ENCODE results near the gene CD200. TPM values are rescaled to one million over a fixed set of nuclear protein-coding genes. Genes with fewer than 3 reads are reported as not detected.

The CD200 gene
- total and polyA plus RNA-seq, 2 of the 4 experiments (the other 2 are of a cell fraction): 1.1 to 1.7 TPM

- no peak overlapping the region for H2BK120ac ChIP-seq (ENCODE audit: low read depth, low read length)
- no CpG with 5 or more reads among the region's 2 CpGs for WGBS, 2 experiments (ENCODE audit: extremely low coverage in 2 of 2, insufficient read length in 1 of 2)
- H3K4me3 ChIP-seq (ENCODE audit: insufficient read depth, low read depth, low read length): no peak overlapping the region
- no peak for TF ChIP-seq POLR2A (IDR thresholded peaks at IDR 0.05; ENCODE audit: low read depth, low read length)
- TF ChIP-seq BHLHE40 (IDR thresholded peaks at IDR 0.05; ENCODE audit: low read depth, low read length): no peak
- no peak for TF ChIP-seq NFE2L2 (IDR thresholded peaks at IDR 0.05; ENCODE audit: low read depth, low read length)
- no peak for TF ChIP-seq FOS (IDR thresholded peaks at IDR 0.05; ENCODE audit: low read depth, low read length)
- TF ChIP-seq CHD1 (IDR thresholded peaks at IDR 0.05; ENCODE audit: low read depth, low read length): no peak
- TF ChIP-seq MAFK (IDR thresholded peaks at IDR 0.05; ENCODE audit: low read depth, low read length): no peak
- TF ChIP-seq CEBPB (IDR thresholded peaks at IDR 0.05; ENCODE audit: low read depth, low read length): no peak
- TF ChIP-seq USF2 (IDR thresholded peaks at IDR 0.05; ENCODE audit: low read depth, low read length): no peak
- TF ChIP-seq RFX5 (IDR thresholded peaks at IDR 0.05; ENCODE audit: low read depth, low read length): no peak
- TF ChIP-seq RAD21 (IDR thresholded peaks at IDR 0.05; ENCODE audit: low read length): no peak
- TF ChIP-seq ELK1 (IDR thresholded peaks at IDR 0.05; ENCODE audit: borderline replicate concordance, low read depth, low read length): no peak
- no peak for TF ChIP-seq RCOR1 (IDR thresholded peaks at IDR 0.05; ENCODE audit: insufficient replicate concordance, low read length)
- TF ChIP-seq SMC3 (IDR thresholded peaks at IDR 0.05; ENCODE audit: low read depth, low read length): no peak
- no peak for TF ChIP-seq MAZ (IDR thresholded peaks at IDR 0.05; ENCODE audit: borderline replicate concordance, low read depth, low read length)
- H2BK15ac ChIP-seq (ENCODE audit: low read depth, low read length): no peak overlapping the region
- ChIA-PET POLR2A (ENCODE audit: unreplicated experiment) (no interaction called here), CTCF (no interaction called here)
- H3K27ac ChIP-seq (ENCODE audit: insufficient read depth, low read length): no peak overlapping the region
- no peaks in the 10 kb centered on the region for H3K9me3 ChIP-seq (ENCODE audit: control insufficient read depth, insufficient read depth, low read length)
- no peaks in the 10 kb centered on the region for H3K79me1 ChIP-seq (ENCODE audit: low read depth in 1 of 2, low read length in 2 of 2)
- H3K27me3 ChIP-seq (ENCODE audit: control insufficient read depth, insufficient read depth, low read length): no peaks in the 10 kb centered on the region; the same call in 1 of the 2 replicates
- in situ Hi-C loops (cut with MboI; ENCODE audit: low sequenced_read_pairs) (no loop called here), dilution Hi-C loops (cut with HindIII; ENCODE audit: low sequenced_read_pairs, unreplicated experiment) (no loop called here), intact Hi-C loops (cut with micrococcal nuclease) (no loop called here)
- no peak overlapping the region for H2BK20ac ChIP-seq (ENCODE audit: low read depth, low read length)
- H3K14ac ChIP-seq (replicated peaks; ENCODE audit: low read depth, low read length): no peak overlapping the region
- DNase-seq (no peak), ATAC-seq (ENCODE audit: low read depth) (no peak)
- 0 out of 2 replicates have a peak, but pooled peaks cover 2% of the 10 kb centered on the region for H3K36me3 ChIP-seq (ENCODE audit: control insufficient read depth, insufficient read depth, low read length)
- no peak overlapping the region for H3K56ac ChIP-seq (ENCODE audit: extremely low read depth, insufficient read depth, low read length)
- 0 out of 2 replicates have a peak, but pooled peaks cover 2% of the 10 kb centered on the region for H3K9me1 ChIP-seq (ENCODE audit: insufficient read depth, low read length)
- H3K4me2 ChIP-seq (ENCODE audit: low read depth, low read length): no peak overlapping the region
- no TSS peak for BruUV-seq (replicated peaks)
- no peak overlapping the region for H3K4ac ChIP-seq (ENCODE audit: low read depth, low read length)
- H2AFZ ChIP-seq (replicated peaks; ENCODE audit: low read length, poor library complexity): no peak overlapping the region
- no peak overlapping the region for H3K23ac ChIP-seq (ENCODE audit: low read depth, low read length)
- H3K4me1 ChIP-seq (ENCODE audit: control insufficient read depth, insufficient read depth, low read length): peaks cover 3% of the 10 kb centered on the region; the same call in 1 of the 2 replicates
- no peak overlapping the region for H3K9ac ChIP-seq (ENCODE audit: low read depth, low read length)
- no peak overlapping the region for H4K8ac ChIP-seq (ENCODE audit: low read depth in 2 of 2, low read length in 2 of 2)
- no peak overlapping the region for H2BK5ac ChIP-seq (ENCODE audit: low read depth, low read length, poor library complexity, severe bottlenecking)
- no peak overlapping the region for H3K18ac ChIP-seq (ENCODE audit: low read depth, low read length)
- H4K91ac ChIP-seq (ENCODE audit: insufficient read depth, low read depth, low read length): no peak overlapping the region
- H2AK9ac ChIP-seq (replicated peaks; ENCODE audit: low read depth, low read length, poor library complexity): no peak overlapping the region
- no peak overlapping the region for H4K5ac ChIP-seq (ENCODE audit: low read depth, low read length)
- H2AK5ac ChIP-seq (ENCODE audit: low read depth, low read length): no peak overlapping the region
- H4K20me1 ChIP-seq (ENCODE audit: insufficient read depth, low read length): no peaks in the 10 kb centered on the region
These were observed 29.3 kb downstream of the CD200 start for GRCh38 chr3:112362221-112362620.

All from IMR-90 (cell line).